Glutamatergic neuron (in vitro differentiated cells): ENCODE results near the gene TSPO. TPM values are rescaled to one million over a fixed set of nuclear protein-coding genes. Genes with fewer than 3 reads are reported as not detected.
A peak's percentile ranks its signal among the peaks of the same experiment; 100 is the strongest.

ENCODE experiments used
- DNase-seq: peaks from one replicate; pipeline ENCODE4 v3.0.0; 2022
- H3K27ac Mint-ChIP-seq: one replicate; pipeline ENCODE4 v1.8.0; 2020; ENCODE audit warnings: mild to moderate bottlenecking, mixed read lengths, inconsistent platforms; ENCODE audit not compliant: unreplicated experiment
- H3K27me3 Mint-ChIP-seq: one replicate; pipeline ENCODE4 v1.8.0; 2020; ENCODE audit warnings: mild to moderate bottlenecking, moderate library complexity, mixed read lengths, inconsistent platforms; ENCODE audit not compliant: unreplicated experiment
- H3K36me3 Mint-ChIP-seq: one replicate; pipeline ENCODE4 v1.8.0; 2020; ENCODE audit warnings: mild to moderate bottlenecking, mixed read lengths, inconsistent platforms; ENCODE audit not compliant: unreplicated experiment
- H3K4me1 Mint-ChIP-seq: one replicate; pipeline ENCODE4 v1.8.0; 2020; ENCODE audit warnings: mild to moderate bottlenecking, low read depth, mixed read lengths, inconsistent platforms; ENCODE audit not compliant: unreplicated experiment
- H3K4me3 Mint-ChIP-seq: one replicate; pipeline ENCODE4 v1.8.0; 2020; ENCODE audit warnings: mild to moderate bottlenecking, mixed read lengths, inconsistent platforms; ENCODE audit not compliant: unreplicated experiment
- H3K9me3 Mint-ChIP-seq: one replicate; pipeline ENCODE4 v1.8.0; 2020; ENCODE audit warnings: mild to moderate bottlenecking, moderate library complexity, mixed read lengths, inconsistent platforms; ENCODE audit not compliant: unreplicated experiment
- CTCF ChIP-seq: fragments of 200-600 bp; sonication (generic); IDR thresholded peaks from one replicate; pipeline ENCODE4 v1.5.0; 2021; ENCODE audit not compliant: partially characterized antibody, unreplicated experiment
- total RNA-seq: library from RNA; stranded (reverse); fragmentation: NEBNext Ultra II Directional; extraction: Animal tissue kit (Norgen Biotek cat#: 25700); gene quantifications from one replicate; pipeline ENCODE4 v1.2.1, GENCODE V29; 2021; ENCODE audit not compliant: unreplicated experiment

Gene TSPO
- total RNA-seq, 1 donor from 2014 or later: 4.0 TPM

GRCh38 chr22:43181321-43182076 is 30.1 kb downstream of the TSPO start:
- Mint-ChIP-seq H3K27me3 (peaks cover 3% of the 10 kb centered on the region), H3K4me1 (peaks cover 7% of the 10 kb centered on the region), H3K4me3 (no peak overlapping the region), H3K27ac (no peak overlapping the region), H3K36me3 (no peaks in the 10 kb centered on the region), H3K9me3 (no peaks in the 10 kb centered on the region)
- no peak for DNase-seq
- TF ChIP-seq CTCF: no peak

GRCh38 chr22:43182118-43182517 is 30.8 kb downstream of the TSPO start:
- DNase-seq: no peak
- Mint-ChIP-seq H3K4me1 (peaks cover 7% of the 10 kb centered on the region), H3K27ac (no peak overlapping the region), H3K27me3 (peaks cover 3% of the 10 kb centered on the region), H3K4me3 (no peak overlapping the region), H3K36me3 (no peaks in the 10 kb centered on the region), H3K9me3 (no peaks in the 10 kb centered on the region)
- no peak for TF ChIP-seq CTCF

- TF ChIP-seq CTCF: no peak
- Mint-ChIP-seq H3K27me3 (peaks cover 4% of the 10 kb centered on the region), H3K4me3 (no peak overlapping the region), H3K27ac (no peak overlapping the region), H3K9me3 (peaks cover 1% of the 10 kb centered on the region), H3K4me1 (peaks cover 7% of the 10 kb centered on the region), H3K36me3 (no peaks in the 10 kb centered on the region)
- DNase-seq: no peak
These were observed 31.4 kb downstream of the TSPO start for GRCh38 chr22:43182726-43183125.

- TF ChIP-seq CTCF: no peak
- H3K9me3 Mint-ChIP-seq: peaks cover 5% of the 10 kb centered on the region
- DNase-seq: no peak
- no peak overlapping the region for H3K27ac Mint-ChIP-seq
- peaks cover 7% of the 10 kb centered on the region for H3K27me3 Mint-ChIP-seq
- H3K4me3 Mint-ChIP-seq: no peak overlapping the region
- H3K36me3 Mint-ChIP-seq: no peaks in the 10 kb centered on the region
- H3K4me1 Mint-ChIP-seq: peaks cover 7% of the 10 kb centered on the region
These were observed 32.3 kb downstream of the TSPO start for GRCh38 chr22:43183496-43184277.

GRCh38 chr22:43185860-43186261 is 34.5 kb downstream of the TSPO start:
- H3K4me3 Mint-ChIP-seq: peak overlapping the region; percentile 74
- peaks cover 7% of the 10 kb centered on the region for H3K27me3 Mint-ChIP-seq
- H3K9me3 Mint-ChIP-seq: peaks cover 5% of the 10 kb centered on the region
- TF ChIP-seq CTCF: no peak
- H3K36me3 Mint-ChIP-seq: no peaks in the 10 kb centered on the region
- H3K27ac Mint-ChIP-seq: no peak overlapping the region
- H3K4me1 Mint-ChIP-seq: peaks cover 7% of the 10 kb centered on the region
- no peak for DNase-seq
